IMR-90 (cell line): ENCODE data around the gene CDRT15L2. TPM values are rescaled to one million over a fixed set of nuclear protein-coding genes. Genes with fewer than 3 reads are reported as not detected.

Experiments used
- ATAC-seq: fragments of 200-7000 bp; cut with Tn5 transposase; 2 replicates; pipeline ENCODE4 v1.9.1; 2020; ENCODE audit warnings: low read depth, mild to moderate bottlenecking, moderate library complexity
- BruUV-seq: library from RNA; stranded (reverse); fragments of 400-500 nt; replicated peaks from 2 replicates; lab custom pipeline; 2021; lab: Mats Ljungman, UMichigan
- CTCF ChIA-PET: fragments of 300-600 bp; formaldehyde crosslinking; extraction: SDS; loops from one replicate; lab custom pipeline; 2021; ENCODE audit warnings: antibody characterized with exemption; lab: Yijun Ruan, JAX
- POLR2A ChIA-PET: fragments of 300-600 bp; sonication (Branson Sonifier 250); formaldehyde crosslinking; loops from one replicate; lab custom pipeline; 2022; ENCODE audit warnings: antibody characterized with exemption; ENCODE audit not compliant: unreplicated experiment; lab: Charles Lee
- DNase-seq: peaks from one replicate; pipeline ENCODE4 v3.0.0; 2013
- H2AFZ ChIP-seq: replicated peaks from 2 replicates; pipeline ENCODE3; 2013; ENCODE audit warnings: low read length, mild to moderate bottlenecking; ENCODE audit not compliant: poor library complexity
- H2AK5ac ChIP-seq: 2 replicates; pipeline ENCODE4 v1.6.1; 2013; ENCODE audit warnings: low read depth, low read length, inconsistent platforms
- H2AK9ac ChIP-seq: replicated peaks from 2 replicates; pipeline ENCODE3; 2013; ENCODE audit warnings: mild to moderate bottlenecking, low read depth, low read length, moderate library complexity; ENCODE audit not compliant: poor library complexity
- H2BK120ac ChIP-seq: 2 replicates; pipeline ENCODE4 v1.6.1; 2013; ENCODE audit warnings: low read depth, low read length, inconsistent platforms
- H2BK15ac ChIP-seq: 3 replicates; pipeline ENCODE4 v1.6.1; 2013; ENCODE audit warnings: low read depth, low read length, inconsistent platforms
- H2BK20ac ChIP-seq: 2 replicates; pipeline ENCODE4 v1.6.1; 2013; ENCODE audit warnings: low read depth, mild to moderate bottlenecking, inconsistent platforms, low read length, moderate library complexity
- H2BK5ac ChIP-seq: 2 replicates; pipeline ENCODE4 v1.6.1; 2013; ENCODE audit warnings: mild to moderate bottlenecking, low read depth, low read length, inconsistent platforms; ENCODE audit not compliant: poor library complexity, severe bottlenecking
- H3K14ac ChIP-seq: replicated peaks from 2 replicates; pipeline ENCODE4 v1.6.1; 2013; ENCODE audit warnings: low read depth, low read length, inconsistent platforms
- H3K18ac ChIP-seq: 2 replicates; pipeline ENCODE4 v1.6.1; 2013; ENCODE audit warnings: low read depth, low read length, control low read depth
- H3K23ac ChIP-seq: 2 replicates; pipeline ENCODE4 v1.6.1; 2013; ENCODE audit warnings: low read depth, low read length, inconsistent platforms
- H3K27ac ChIP-seq: 2 replicates; pipeline ENCODE4 v1.5.1; 2013; ENCODE audit warnings: mild to moderate bottlenecking, control low read depth, low read length; ENCODE audit not compliant: insufficient read depth
- H3K27me3 ChIP-seq: 2 replicates; pipeline ENCODE4 v1.6.1; 2013; ENCODE audit warnings: low read length; ENCODE audit not compliant: control insufficient read depth, insufficient read depth
- H3K36me3 ChIP-seq: 2 replicates; pipeline ENCODE4 v1.6.1; 2013; ENCODE audit warnings: low read length, mixed read lengths; ENCODE audit not compliant: control insufficient read depth, insufficient read depth
- H3K4ac ChIP-seq: 2 replicates; pipeline ENCODE4 v1.6.1; 2013; ENCODE audit warnings: low read depth, low read length, inconsistent platforms
- H3K4me1 ChIP-seq: 2 replicates; pipeline ENCODE4 v1.6.1; 2013; ENCODE audit warnings: low read length, mixed read lengths; ENCODE audit not compliant: control insufficient read depth, insufficient read depth
- H3K4me2 ChIP-seq: 2 replicates; pipeline ENCODE4 v1.6.1; 2013; ENCODE audit warnings: low read depth, mild to moderate bottlenecking, control low read depth, low read length, moderate library complexity
- H3K4me3 ChIP-seq: 2 replicates; pipeline ENCODE4 v1.5.1; 2013; ENCODE audit warnings: low read depth, mild to moderate bottlenecking, control low read depth, low read length, moderate library complexity; ENCODE audit not compliant: insufficient read depth
- H3K56ac ChIP-seq: 2 replicates; pipeline ENCODE4 v1.6.1; 2013; ENCODE audit warnings: low read length, inconsistent platforms; ENCODE audit not compliant: insufficient read depth; ENCODE audit errors: extremely low read depth
- H3K79me1 ChIP-seq, 2 experiments: 2 replicates each; pipeline ENCODE4 v1.6.1; 2013; ENCODE audit warnings: low read length in 2 of 2, inconsistent platforms in 1 of 2, low read depth in 1 of 2
- H3K9ac ChIP-seq: 2 replicates; pipeline ENCODE4 v1.6.1; 2013; ENCODE audit warnings: low read depth, low read length, control low read depth
- H3K9me1 ChIP-seq: 2 replicates; pipeline ENCODE4 v1.6.1; 2013; ENCODE audit warnings: low read length, inconsistent platforms; ENCODE audit not compliant: insufficient read depth
- H3K9me3 ChIP-seq: 2 replicates; pipeline ENCODE4 v1.6.1; 2013; ENCODE audit warnings: low read length; ENCODE audit not compliant: control insufficient read depth, insufficient read depth
- H4K20me1 ChIP-seq: 2 replicates; pipeline ENCODE4 v1.6.1; 2013; ENCODE audit warnings: low read length, inconsistent platforms; ENCODE audit not compliant: insufficient read depth
- H4K5ac ChIP-seq: 2 replicates; pipeline ENCODE4 v1.6.1; 2013; ENCODE audit warnings: mild to moderate bottlenecking, low read depth, low read length, control low read depth
- H4K8ac ChIP-seq, 2 experiments: 2 replicates each; pipeline ENCODE4 v1.6.1; 2013; ENCODE audit warnings: low read depth in 2 of 2, low read length in 2 of 2, control low read depth in 1 of 2, inconsistent platforms in 1 of 2
- H4K91ac ChIP-seq: 2 replicates; pipeline ENCODE4 v1.6.1; 2013; ENCODE audit warnings: low read depth, low read length, inconsistent platforms; ENCODE audit not compliant: insufficient read depth
- BHLHE40 ChIP-seq: fragments of 150-350 bp; IDR thresholded peaks from 2 replicates; pipeline ENCODE4 v1.6.1; 2016; ENCODE audit warnings: mild to moderate bottlenecking, low read depth, low read length
- MXI1 ChIP-seq: IDR thresholded peaks from 2 replicates; pipeline ENCODE4 v1.6.1; 2012; ENCODE audit warnings: low read depth, mild to moderate bottlenecking, low read length, moderate library complexity, borderline replicate concordance
- RFX5 ChIP-seq: IDR thresholded peaks from 2 replicates; pipeline ENCODE4 v1.8.0; 2012; ENCODE audit warnings: low read depth, mild to moderate bottlenecking, low read length, moderate library complexity
- SMC3 ChIP-seq: fragments of 150-350 bp; IDR thresholded peaks from 2 replicates; pipeline ENCODE4 v1.6.1; 2016; ENCODE audit warnings: low read depth, mild to moderate bottlenecking, antibody characterized with exemption, low read length, moderate library complexity
- WGBS, 2 experiments: methylation state at CpG; one replicate each; pipeline versions ENCODE4 v1.1.5 to v1.1.7; 2013; ENCODE audit warnings: missing lambda C conversion rate in 2 of 2; ENCODE audit not compliant: insufficient read length in 1 of 2; ENCODE audit errors: extremely low coverage in 2 of 2; 5-methylcytosine and 5-hydroxymethylcytosine counted together
- dilution Hi-C: fragments of 300-500 bp; cut with HindIII; formaldehyde crosslinking; loops from one replicate; pipeline ENCODE4 v1.14.3; 2018; ENCODE audit warnings: low sequenced_read_pairs; ENCODE audit not compliant: unreplicated experiment
- in situ Hi-C: fragments of 300-500 bp; cut with MboI; formaldehyde crosslinking; loops from 3 replicates; pipeline ENCODE4 v1.14.3; 2019; ENCODE audit warnings: low sequenced_read_pairs, inconsistent platforms, mixed read lengths
- intact Hi-C: fragments of 100-400 bp; cut with micrococcal nuclease; formaldehyde crosslinking; loops from 2 replicates; pipeline ENCODE4 v1.10.0; 2022
- polyA plus RNA-seq, 3 experiments: library from polyadenylated mRNA; depleted of rRNA; stranded (reverse); fragments of >200 nt; gene quantifications; 2 replicates each; pipeline ENCODE4 v1.2.3, GENCODE V29; 2012; ENCODE audit warnings: low replicate concordance in 1 of 3
- total RNA-seq: library from RNA; depleted of rRNA; stranded (reverse); fragments of >200 nt; gene quantifications from 2 replicates; pipeline ENCODE4 v1.2.3, GENCODE V29; 2012
- TF ChIP-seq, protein P1 (sequence below): fragments of 150-350 bp; IDR thresholded peaks from 2 replicates; pipeline ENCODE4 v1.6.1; 2017; ENCODE audit warnings: mild to moderate bottlenecking, antibody characterized with exemption, low read length, low read depth

The CDRT15L2 gene
- total and polyA plus RNA-seq, 2 of the 4 experiments (the other 2 are of a cell fraction): not detected

DNA sequence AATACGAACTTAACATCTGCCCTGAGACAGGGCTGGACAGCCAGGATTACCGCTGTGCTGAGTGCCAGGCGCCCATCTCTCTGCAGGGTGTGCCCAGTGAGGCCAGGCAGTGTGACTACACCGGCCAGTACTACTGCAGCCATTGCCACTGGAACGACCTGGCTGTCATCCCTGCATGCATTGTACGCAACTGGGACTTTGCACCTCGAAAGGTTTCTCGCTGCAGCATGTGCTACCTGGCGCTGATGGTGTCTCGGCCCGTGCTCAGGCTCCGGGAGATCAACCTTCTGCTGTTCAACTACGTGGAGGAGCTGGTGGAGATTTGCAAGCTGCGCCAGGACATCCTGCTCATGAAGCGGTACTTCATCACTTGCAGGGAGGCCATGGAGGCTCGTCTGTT lies 33.7 kb downstream of the CDRT15L2 start:
- DNase-seq (no peak), ATAC-seq (no peak)
- 77% methylated on average over 16 of the region's 16 CpGs; no CpG with 5 or more reads in 1 of the 2 experiments for WGBS, 2 experiments
- intact Hi-C loops (no loop called here), dilution Hi-C loops (no loop called here), in situ Hi-C loops (no loop called here)
- Histone ChIP-seq H2BK5ac (no peak overlapping the region), H3K79me1 (no peaks in the 10 kb centered on the region), H3K27me3 (no peaks in the 10 kb centered on the region; the same call in 1 of the 2 replicates), H3K14ac (no peak overlapping the region), H3K9ac (no peak overlapping the region), H4K20me1 (no peaks in the 10 kb centered on the region), H2AFZ (no peak overlapping the region), H2BK120ac (no peak overlapping the region), H3K27ac (no peak overlapping the region), H3K18ac (no peak overlapping the region), H3K9me1 (no peaks in the 10 kb centered on the region), H2BK20ac (no peak overlapping the region), H3K56ac (no peak overlapping the region), H3K4me3 (no peak overlapping the region), H2BK15ac (no peak overlapping the region), H4K91ac (no peak overlapping the region), H2AK5ac (no peak overlapping the region), H3K4ac (no peak overlapping the region), H3K4me2 (no peak overlapping the region), H3K36me3 (no peaks in the 10 kb centered on the region), H3K23ac (no peak overlapping the region), H2AK9ac (no peak overlapping the region), H4K8ac (no peak overlapping the region), H3K4me1 (no peaks in the 10 kb centered on the region), H4K5ac (no peak overlapping the region), H3K9me3 (no peaks in the 10 kb centered on the region)
- ChIA-PET CTCF (no interaction called here), POLR2A (no interaction called here)
- no TSS peak for BruUV-seq
- no peak for TF ChIP-seq RFX5
- TF ChIP-seq, protein P1, sequence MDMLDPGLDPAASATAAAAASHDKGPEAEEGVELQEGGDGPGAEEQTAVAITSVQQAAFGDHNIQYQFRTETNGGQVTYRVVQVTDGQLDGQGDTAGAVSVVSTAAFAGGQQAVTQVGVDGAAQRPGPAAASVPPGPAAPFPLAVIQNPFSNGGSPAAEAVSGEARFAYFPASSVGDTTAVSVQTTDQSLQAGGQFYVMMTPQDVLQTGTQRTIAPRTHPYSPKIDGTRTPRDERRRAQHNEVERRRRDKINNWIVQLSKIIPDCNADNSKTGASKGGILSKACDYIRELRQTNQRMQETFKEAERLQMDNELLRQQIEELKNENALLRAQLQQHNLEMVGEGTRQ: no peak
- no peak for TF ChIP-seq SMC3
- no peak for TF ChIP-seq BHLHE40
- TF ChIP-seq MXI1: no peak
